Measurements from ENCODE around the gene SEMA5A. TPM values are rescaled to one million over a fixed set of nuclear protein-coding genes. Genes with fewer than 3 reads are reported as not detected.

SEMA5A gene
- total and polyA plus RNA-seq, 2 of the 13 experiments (the other 11 are each of a cell fraction or from before 2014, with no cell fraction given) = 0.01 TPM; not detected in 1

GRCh38 chr5:9324348-9325077, 221.4 kb downstream of the SEMA5A start (continued):
- TF ChIP-seq YEATS4 (CRISPR knock-in tag; IDR thresholded peaks at IDR 0.05; ENCODE audit: borderline replicate concordance) (no peak), SUZ12 (IDR thresholded peaks at IDR 0.05; ENCODE audit: low read depth, low read length) (no peak), ZXDC (CRISPR knock-in tag; IDR thresholded peaks at IDR 0.05) (no peak), CENPT (CRISPR knock-in tag; IDR thresholded peaks at IDR 0.05; ENCODE audit: low read depth) (no peak), ZNF776 (CRISPR knock-in tag; IDR thresholded peaks at IDR 0.05) (no peak)

GRCh38 chr5:9320652-9321051, 225.2 kb downstream of the SEMA5A start:
- H2AFZ ChIP-seq (ENCODE audit: low read length) = no peak overlapping the region
- intact Hi-C loops (cut with micrococcal nuclease; ENCODE audit: unreplicated experiment) (no loop called here), in situ Hi-C loops (cut with HindIII; ENCODE audit: extremely low pct_ligation_motif_present, low pct_unique_long_range_greater_than_20kb) (no loop called here)
- FAIRE-seq (no peak), DNase-seq (ENCODE audit: low spot score) (no peak), ATAC-seq (no peak)
- BruUV-seq (replicated peaks) = no TSS peak
- ChIA-PET CTCF (ENCODE audit: low intra/inter-chr PET ratio, low total read pairs) (no interaction called here), POLR2A (no interaction called here)
- no peaks in the 10 kb centered on the region for H4K20me1 ChIP-seq (ENCODE audit: insufficient read depth, low read length)
- WGBS (ENCODE audit: low lambda C conversion rate) = 33% methylated on average over 3 of the region's 3 CpGs
- H3K4me1 ChIP-seq (ENCODE audit: insufficient read depth, low read length) = no peaks in the 10 kb centered on the region
- H3K9me3 ChIP-seq (ENCODE audit: low read length) = peaks cover 5% of the 10 kb centered on the region; the same call in 1 of the 2 replicates
- H3K4me2 ChIP-seq (ENCODE audit: low read depth, low read length) = no peak overlapping the region
- no peaks in the 10 kb centered on the region for H3K36me3 ChIP-seq (replicated peaks in 1 of 2; ENCODE audit: control insufficient read depth in 1 of 2, insufficient read depth in 2 of 2, low read length in 2 of 2)
- no peak overlapping the region for H3K9ac ChIP-seq (ENCODE audit: insufficient read depth, low read depth, low read length)
- no peaks in the 10 kb centered on the region for H3K27me3 ChIP-seq (ENCODE audit: control insufficient read depth in 1 of 2, insufficient read depth in 2 of 2, low read length in 2 of 2)
- no peaks in the 10 kb centered on the region for H3K79me2 ChIP-seq (ENCODE audit: insufficient read depth, low read length)
- H3K27ac ChIP-seq (ENCODE audit: extremely low read length, insufficient read depth, low read length) = no peak overlapping the region
- H3K4me3 ChIP-seq (replicated peaks in 1 of 3; ENCODE audit: insufficient read depth in 1 of 3, low read depth in 2 of 3, low read length in 3 of 3) = no peak overlapping the region
- no peak for TF ChIP-seq MYC (CRISPR knock-in tag; IDR thresholded peaks at IDR 0.05; ENCODE audit: borderline replicate concordance)
- no peak for TF ChIP-seq ZBTB10 (CRISPR knock-in tag; IDR thresholded peaks at IDR 0.05; ENCODE audit: borderline replicate concordance)
- TF ChIP-seq EZH2 (conservative IDR thresholded peaks at IDR 0.05; ENCODE audit: low read depth, low read length) = no peak
- TF ChIP-seq ZNF136 (CRISPR knock-in tag; IDR thresholded peaks at IDR 0.05; ENCODE audit: low read depth) = no peak
- TF ChIP-seq E2F1 (CRISPR knock-in tag; IDR thresholded peaks at IDR 0.05) = no peak
- TF ChIP-seq CCDC6 (CRISPR knock-in tag; IDR thresholded peaks at IDR 0.05) = no peak
- no peak for TF ChIP-seq PRMT3 (CRISPR knock-in tag; IDR thresholded peaks at IDR 0.05; ENCODE audit: borderline replicate concordance, low read depth)
